PC-3 (cell line): ENCODE data around the gene SMIM36.

ENCODE experiments used
- EZH2 ChIP-seq: fragments of 300-600 bp; sonication (generic); IDR thresholded peaks from one replicate; pipeline ENCODE4 v1.6.1; 2017; ENCODE audit warnings: antibody characterized with exemption, mild to moderate bottlenecking, low read length; ENCODE audit not compliant: unreplicated experiment
- TF ChIP-seq, protein P1 (sequence below): fragments of 300-600 bp; sonication (generic); conservative IDR thresholded peaks from 2 replicates; pipeline ENCODE4 v1.5.1; 2017; ENCODE audit warnings: antibody characterized with exemption, low read depth, mild to moderate bottlenecking, low read length

DNA sequence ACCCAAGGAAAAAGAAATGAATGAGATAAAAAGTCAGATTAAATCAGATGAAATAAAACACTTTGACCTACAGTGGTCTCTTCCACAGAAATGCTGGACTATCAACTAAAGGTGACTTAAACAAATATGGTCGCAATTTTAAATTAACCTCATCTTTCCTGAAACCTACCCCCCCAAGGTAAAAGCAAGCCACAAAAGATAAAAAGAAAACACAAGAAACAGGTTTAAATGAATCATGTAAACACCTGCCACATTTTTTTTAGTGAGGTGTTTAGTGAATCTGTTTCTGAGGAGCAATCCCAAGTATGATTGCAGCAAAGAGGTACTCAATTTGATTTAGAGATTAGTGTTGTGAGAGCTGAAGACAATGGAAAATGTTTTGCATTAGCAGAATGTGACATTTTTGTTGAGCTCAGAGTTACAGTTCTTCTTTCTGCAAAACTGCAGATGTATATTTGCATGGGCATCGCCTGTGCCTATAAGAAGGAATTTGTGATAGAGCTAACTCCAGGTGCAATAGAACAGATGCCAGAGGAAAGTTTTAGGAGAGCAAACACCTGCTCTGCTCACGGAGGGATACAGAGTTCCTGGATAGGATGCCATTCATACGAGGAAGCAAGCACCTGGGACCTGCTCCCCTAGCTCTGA is 86.2 kb downstream of the SMIM36 start:
- TF ChIP-seq, protein P1, sequence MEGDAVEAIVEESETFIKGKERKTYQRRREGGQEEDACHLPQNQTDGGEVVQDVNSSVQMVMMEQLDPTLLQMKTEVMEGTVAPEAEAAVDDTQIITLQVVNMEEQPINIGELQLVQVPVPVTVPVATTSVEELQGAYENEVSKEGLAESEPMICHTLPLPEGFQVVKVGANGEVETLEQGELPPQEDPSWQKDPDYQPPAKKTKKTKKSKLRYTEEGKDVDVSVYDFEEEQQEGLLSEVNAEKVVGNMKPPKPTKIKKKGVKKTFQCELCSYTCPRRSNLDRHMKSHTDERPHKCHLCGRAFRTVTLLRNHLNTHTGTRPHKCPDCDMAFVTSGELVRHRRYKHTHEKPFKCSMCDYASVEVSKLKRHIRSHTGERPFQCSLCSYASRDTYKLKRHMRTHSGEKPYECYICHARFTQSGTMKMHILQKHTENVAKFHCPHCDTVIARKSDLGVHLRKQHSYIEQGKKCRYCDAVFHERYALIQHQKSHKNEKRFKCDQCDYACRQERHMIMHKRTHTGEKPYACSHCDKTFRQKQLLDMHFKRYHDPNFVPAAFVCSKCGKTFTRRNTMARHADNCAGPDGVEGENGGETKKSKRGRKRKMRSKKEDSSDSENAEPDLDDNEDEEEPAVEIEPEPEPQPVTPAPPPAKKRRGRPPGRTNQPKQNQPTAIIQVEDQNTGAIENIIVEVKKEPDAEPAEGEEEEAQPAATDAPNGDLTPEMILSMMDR, result no peak
- no peak for TF ChIP-seq EZH2
